ENCODE data around the gene PCSK1. TPM values are rescaled to one million over a fixed set of nuclear protein-coding genes. Genes with fewer than 3 reads are reported as not detected.

The PCSK1 gene
- total RNA-seq, 1 donor from 2014 or later, result 0.47 TPM

DNA sequence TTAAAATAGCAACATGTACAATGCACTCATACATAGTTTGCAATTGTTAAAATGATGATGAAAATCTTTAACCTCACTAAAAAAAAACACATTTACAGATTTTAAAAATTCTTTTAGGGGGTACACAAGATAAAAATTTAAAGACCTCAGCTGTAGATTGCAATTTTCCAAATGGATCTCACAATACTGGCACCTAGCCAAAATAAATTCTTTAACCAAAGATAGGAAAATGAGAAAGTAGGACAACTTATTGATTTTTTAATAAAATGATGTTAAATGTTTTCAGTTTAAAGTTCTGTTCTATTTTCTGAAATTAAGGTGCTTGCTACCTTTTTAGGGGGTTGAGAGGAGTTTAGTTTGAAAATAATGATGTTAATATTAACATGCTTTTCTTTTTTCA is 90.0 kb downstream of the PCSK1 start:
- H3K27ac Mint-ChIP-seq (ENCODE audit: unreplicated experiment), result no peak overlapping the region
- H3K27me3 Mint-ChIP-seq (ENCODE audit: low read depth), result no peaks in the 10 kb centered on the region
- no peaks in the 10 kb centered on the region for H3K4me1 Mint-ChIP-seq
- H3K4me3 Mint-ChIP-seq, result no peak overlapping the region
- TF ChIP-seq, protein P1, sequence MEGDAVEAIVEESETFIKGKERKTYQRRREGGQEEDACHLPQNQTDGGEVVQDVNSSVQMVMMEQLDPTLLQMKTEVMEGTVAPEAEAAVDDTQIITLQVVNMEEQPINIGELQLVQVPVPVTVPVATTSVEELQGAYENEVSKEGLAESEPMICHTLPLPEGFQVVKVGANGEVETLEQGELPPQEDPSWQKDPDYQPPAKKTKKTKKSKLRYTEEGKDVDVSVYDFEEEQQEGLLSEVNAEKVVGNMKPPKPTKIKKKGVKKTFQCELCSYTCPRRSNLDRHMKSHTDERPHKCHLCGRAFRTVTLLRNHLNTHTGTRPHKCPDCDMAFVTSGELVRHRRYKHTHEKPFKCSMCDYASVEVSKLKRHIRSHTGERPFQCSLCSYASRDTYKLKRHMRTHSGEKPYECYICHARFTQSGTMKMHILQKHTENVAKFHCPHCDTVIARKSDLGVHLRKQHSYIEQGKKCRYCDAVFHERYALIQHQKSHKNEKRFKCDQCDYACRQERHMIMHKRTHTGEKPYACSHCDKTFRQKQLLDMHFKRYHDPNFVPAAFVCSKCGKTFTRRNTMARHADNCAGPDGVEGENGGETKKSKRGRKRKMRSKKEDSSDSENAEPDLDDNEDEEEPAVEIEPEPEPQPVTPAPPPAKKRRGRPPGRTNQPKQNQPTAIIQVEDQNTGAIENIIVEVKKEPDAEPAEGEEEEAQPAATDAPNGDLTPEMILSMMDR (conservative IDR thresholded peaks at IDR 0.05), result no peak
- no peak for DNase-seq (ENCODE audit: low read depth, low spot score)
- no peaks in the 10 kb centered on the region for H3K36me3 Mint-ChIP-seq (ENCODE audit: low read depth)
- no peaks in the 10 kb centered on the region for H3K9me3 Mint-ChIP-seq

DNA sequence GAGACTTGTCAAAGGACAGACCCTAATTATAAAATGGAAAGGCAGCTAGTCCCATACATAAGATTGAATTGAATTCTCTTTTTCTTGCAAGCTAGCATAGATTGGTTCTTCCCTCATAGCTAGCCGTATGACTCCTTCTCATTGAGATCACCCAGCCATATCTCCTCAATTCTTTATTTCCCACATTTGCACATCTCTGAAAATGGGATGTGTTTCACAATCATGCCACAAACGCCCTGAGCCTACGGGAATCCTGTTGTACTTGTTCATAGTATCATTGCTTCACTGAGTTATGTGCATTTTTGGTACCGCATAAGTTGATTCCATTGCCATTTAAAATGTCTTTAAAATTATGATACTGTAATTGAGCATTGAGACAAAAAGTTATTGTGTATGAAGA is 90.5 kb downstream of the PCSK1 start:
- Mint-ChIP-seq H3K9me3 (no peaks in the 10 kb centered on the region), H3K4me3 (no peak overlapping the region)

More for the DNA sequence above, 90.5 kb downstream of the PCSK1 start:
- DNase-seq (ENCODE audit: low read depth, low spot score), result no peak
- Mint-ChIP-seq H3K4me1 (no peaks in the 10 kb centered on the region), H3K27ac (ENCODE audit: unreplicated experiment) (no peak overlapping the region), H3K27me3 (ENCODE audit: low read depth) (no peaks in the 10 kb centered on the region), H3K36me3 (ENCODE audit: low read depth) (no peaks in the 10 kb centered on the region)
- TF ChIP-seq, protein P1 (conservative IDR thresholded peaks at IDR 0.05), result no peak

Other genes with a start within 250 kb of the PCSK1 start
- gene CAST, start 229.1 kb upstream of the PCSK1 start, total RNA-seq, result 50.3 and 50.7 TPM in 2 replicates